GM18508 (cell line): Measurements from ENCODE around the gene KRTAP10-6.
"Not testable (repeated sequence)": the region's sequence is repeated elsewhere in the genome, so short reads cannot be mapped to it uniquely, and the experiment has no call there.

Source experiments
- ATAC-seq: cut with Tn5 transposase; IDR thresholded peaks from one replicate; pipeline ENCODE4 v1.9.1; 2021; ENCODE audit warnings: moderate number of reproducible peaks; ENCODE audit not compliant: insufficient read depth, unreplicated experiment

The KRTAP10-6 gene

DNA sequence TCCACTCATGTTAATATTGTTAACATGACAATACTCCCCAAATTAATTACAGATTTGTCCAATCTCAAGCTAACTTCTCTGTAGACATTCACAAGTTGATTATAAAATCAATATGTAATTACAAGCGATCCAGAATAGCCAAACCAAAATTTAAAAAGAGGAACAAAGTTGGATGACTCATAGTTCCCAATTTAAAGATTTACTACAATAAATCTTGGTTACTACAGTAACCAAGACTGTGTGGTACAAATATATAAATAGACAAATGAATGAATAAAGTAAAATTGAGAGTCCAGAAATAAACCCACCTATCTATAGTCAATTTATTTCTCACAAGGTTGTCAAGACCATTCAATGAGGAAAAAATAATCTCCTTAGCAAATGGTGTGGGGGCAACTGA lies 25.9 kb downstream of the KRTAP10-6 start:
- no peak for ATAC-seq

DNA sequence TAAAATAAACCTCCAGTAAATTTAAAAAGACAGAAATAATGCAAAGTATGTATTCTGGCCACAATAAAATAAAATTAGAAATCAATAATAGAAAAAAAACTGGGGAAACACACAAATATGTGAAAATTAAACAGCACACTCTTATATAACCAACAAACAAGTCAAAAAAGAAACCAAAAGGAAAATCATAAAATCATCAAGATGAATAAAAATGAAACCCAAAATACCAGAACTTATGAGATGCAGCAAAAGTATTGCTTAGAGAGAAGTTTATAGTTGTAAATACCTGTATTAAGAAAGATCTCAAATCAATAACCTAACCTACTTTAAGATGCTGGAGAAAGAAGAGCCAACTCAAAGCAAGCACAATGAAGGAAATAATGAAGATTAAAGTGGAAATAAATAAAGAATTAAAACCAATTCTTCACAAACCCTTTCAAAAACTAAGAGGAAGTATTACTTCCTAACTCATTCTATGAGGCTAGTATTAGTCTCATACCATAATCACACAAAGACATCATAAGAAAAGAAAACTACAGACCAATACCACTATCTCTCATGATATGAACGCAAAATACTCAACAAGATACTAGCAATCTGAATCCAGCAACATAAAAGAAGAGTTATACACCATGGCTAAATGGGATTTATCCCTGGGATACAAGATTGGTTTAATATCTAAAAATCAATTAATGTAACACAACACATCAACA lies 27.3 kb downstream of the KRTAP10-6 start:
- ATAC-seq, result no peak

DNA sequence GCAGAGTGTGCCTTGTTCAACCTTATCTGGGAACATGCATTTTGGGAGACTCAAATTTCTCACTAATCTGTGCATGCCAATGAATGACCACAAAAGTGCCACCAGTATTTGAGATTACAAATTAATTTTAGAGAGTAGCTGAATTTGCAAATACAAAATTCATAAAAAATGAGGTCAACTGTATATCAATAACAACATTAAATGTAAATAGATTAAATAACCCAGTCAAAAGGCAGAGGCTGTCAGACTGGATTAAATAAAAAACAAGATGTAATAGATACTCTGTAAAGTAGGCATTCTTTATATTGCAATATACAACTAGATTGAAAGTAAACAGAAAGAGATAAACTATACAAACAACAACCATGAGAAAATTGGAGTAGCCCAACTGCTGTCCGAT lies 28.2 kb downstream of the KRTAP10-6 start:
- ATAC-seq, result no peak

DNA sequence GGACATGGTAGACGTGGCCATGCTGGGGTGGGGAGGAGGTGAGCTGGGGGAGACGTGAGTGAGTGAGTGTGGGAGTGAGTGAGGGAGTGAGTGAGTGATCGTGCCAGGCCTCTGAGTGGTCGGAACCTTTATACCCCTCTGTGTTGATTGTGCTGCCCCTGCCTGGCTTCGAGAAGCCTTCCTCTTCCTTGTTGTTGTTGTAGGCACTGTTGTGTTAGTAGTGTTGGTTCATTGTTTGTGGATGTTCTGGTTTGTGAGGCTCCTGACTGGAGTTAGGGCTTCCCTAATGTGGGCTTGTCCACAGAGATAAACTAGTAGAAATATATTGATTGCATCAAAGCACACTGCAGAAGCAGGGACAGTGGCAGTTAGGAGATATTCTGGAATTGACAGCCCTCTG lies 33.6 kb downstream of the KRTAP10-6 start, which contains the start of gene KRTAP10-3:
TSS of gene KRTAP10-3 (minus strand) at position 101 of the 400 bp plus-strand sequence. CDS start at position 21, 80 bp downstream.
- no peak for ATAC-seq

DNA sequence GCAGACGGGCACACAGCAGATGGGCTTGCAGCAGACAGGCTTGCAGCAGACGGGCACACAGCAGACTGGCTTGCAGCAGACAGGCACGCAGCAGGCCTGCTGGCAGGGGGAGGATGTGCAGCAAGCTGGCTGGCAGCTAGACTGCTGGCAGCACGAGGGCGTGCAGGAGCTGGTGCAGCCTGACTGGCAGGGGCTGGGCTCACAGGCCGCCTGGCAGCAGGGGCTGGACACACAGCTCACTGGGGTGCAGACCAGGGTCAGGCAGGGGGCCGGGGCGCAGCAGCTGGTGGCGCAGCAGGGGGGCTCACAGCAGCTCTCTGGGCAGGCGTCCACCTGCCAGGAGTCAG lies 34.0 kb downstream of the KRTAP10-6 start:
- not testable (repeated sequence) for ATAC-seq

DNA sequence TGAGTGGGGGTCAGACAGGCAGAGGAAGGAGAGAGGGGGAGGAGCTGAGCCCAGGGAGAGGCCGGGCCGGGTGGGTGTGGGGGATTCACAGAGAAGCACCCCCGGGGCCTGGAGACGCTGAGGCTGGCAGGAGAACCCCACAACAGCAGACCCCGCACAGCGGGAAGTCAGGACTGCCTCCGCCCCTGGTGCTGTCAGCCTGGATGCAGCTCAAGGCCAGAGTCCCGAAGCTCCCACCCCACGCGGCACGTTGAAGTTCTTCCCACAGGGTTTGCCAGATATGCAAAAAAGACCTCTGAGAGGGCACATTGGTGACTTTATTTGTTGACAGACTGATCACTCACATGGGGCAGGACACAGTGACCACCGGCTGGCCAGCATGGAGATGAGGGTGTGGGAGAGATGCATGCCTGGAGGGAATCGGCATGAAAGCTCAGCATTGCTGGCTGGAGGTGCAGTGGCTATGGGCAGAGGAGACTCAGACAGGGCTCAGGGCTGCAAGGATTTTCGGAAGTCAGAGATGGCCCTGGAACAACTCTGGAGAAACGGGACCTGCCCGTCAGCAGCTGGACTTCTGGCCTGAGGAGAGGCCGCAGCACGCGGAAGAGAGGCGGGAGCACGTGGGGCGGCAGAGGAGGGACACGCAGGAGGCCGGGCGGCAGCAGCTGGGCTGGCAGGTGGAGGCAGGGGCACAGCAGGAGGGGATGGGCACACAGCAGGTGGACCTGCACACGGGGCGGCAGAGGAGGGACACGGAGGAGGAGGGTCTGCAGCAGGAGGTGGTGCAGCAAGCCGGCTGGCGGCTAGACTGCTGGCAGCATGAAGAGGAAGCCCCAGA lies 34.6 kb downstream of the KRTAP10-6 start:
- ATAC-seq, result no peak

DNA sequence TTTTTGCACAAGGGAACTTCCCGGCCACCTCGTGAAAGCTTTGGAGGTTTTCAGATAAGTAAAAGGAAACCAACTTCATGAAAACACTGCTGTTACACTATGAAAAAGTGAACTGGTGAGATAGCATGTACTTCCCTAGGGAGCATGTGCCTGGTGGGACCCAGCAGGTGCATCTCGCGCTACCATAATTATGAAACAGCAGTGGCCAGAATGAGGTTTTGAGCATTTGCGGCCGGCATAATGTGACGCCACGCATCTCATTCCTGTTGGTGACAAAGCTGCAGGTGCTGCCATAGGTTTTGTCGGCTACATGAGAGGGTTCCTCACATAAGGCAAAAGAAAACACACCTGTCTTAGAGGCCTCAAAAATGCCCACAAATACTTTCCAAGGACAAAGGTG lies 35.4 kb downstream of the KRTAP10-6 start:
- no peak for ATAC-seq

DNA sequence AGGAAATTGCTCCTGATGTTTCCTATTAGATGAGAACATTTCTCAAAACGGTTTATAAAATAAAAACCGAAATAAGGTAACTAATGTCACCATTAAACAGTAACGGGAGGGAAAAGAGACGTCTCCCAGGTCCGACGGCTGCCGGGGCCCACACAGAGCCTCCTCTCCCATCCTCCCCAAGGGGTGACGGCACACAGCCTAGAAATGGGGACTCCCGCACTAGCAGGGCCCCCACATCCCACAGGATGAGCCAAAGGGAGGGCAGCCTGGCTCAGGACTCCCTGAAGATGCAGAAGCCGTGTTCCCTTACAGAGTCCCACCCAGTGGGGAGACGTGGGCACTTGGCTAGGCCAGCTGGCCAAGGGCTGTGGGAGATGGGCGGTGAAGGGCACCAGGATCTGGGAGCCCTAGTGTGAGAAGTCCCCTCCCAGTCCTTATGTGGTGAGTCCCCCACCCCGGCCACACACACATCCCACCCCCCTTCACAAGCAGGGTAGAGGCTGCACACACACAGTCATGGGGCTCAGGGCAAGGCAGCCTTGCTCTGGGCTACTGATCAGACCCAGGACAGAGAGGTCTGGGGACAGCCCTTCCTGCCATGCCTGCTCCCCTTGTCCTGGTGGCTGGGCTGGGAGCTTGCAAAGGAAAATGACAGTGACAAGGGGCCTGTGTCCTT lies 37.0 kb downstream of the KRTAP10-6 start:
- ATAC-seq, result no peak

DNA sequence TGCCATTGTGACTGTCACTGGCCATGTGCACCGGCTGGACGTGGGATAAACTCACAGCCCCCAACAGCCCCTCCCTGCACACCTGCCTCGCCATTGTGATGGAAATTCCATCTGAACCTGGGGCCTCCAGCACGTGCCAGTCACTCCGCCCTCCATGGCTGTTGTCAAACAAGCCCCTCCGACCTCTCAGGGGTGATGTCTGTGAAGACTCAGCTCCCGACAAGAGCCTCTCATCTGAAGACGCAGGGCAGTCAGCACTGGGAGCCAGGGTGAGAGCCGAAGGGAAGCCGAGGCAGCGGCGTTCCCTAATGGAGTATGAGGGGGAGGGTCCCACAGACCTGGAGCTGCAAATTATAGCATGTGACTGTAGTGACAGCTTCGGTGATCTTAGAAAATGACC lies 39.6 kb downstream of the KRTAP10-6 start:
- no peak for ATAC-seq

DNA sequence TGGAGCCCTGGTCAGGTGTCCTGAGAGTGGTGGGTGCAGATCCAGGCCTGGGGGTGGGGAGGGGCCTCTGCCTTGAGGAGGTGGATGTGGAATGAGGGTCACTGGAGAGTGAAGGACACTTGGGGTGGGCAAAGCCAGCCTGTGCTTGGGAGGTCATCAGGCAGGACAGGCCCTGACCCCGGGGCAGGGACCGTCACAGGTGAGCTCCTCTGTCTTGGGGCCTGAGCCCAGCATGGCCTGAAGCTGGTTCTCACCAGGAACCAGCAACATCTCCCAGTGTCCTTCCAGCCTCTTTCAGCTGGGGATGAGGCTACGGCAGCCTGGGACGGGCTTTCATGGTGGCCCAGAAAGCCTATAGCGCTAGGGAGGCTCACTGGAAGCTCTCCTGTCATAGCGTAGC lies 40.2 kb downstream of the KRTAP10-6 start:
- ATAC-seq, result no peak

DNA sequence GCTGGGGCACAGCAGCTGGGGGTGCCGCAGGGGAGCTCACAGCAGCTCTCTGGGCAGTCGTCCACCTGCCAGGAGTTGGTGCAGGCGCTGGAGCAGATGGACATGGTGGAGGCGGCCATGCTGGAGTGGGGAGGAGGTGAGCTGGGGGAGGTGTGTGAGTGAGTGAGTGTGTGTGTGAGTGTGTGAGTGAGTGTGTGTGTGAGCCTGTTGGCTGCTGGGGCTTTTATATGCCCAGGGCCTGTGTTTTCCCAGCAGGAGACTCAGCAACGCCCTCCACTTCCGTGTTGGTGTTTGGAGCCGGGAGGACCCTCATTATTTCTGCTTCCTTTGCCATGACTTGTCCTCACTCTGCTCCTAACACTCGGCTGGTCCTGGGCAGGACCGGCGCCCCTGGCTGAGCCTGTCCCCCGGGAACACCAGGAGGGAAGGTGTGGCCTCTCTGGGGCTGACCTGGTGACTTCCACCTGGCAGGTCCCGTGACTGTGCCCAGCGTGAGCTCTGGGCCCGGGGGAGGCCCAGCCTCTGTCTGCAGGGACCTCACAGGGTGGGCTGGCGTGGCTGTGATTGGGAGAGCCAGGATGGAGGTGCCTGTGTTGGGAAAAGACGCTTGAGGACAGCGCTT lies 40.9 kb downstream of the KRTAP10-6 start, which contains the start of gene KRTAP10-2:
TSS of gene KRTAP10-2 (minus strand) at position 166 of the 622 bp plus-strand sequence. CDS start at position 119, 47 bp downstream.
- ATAC-seq, result no peak

DNA sequence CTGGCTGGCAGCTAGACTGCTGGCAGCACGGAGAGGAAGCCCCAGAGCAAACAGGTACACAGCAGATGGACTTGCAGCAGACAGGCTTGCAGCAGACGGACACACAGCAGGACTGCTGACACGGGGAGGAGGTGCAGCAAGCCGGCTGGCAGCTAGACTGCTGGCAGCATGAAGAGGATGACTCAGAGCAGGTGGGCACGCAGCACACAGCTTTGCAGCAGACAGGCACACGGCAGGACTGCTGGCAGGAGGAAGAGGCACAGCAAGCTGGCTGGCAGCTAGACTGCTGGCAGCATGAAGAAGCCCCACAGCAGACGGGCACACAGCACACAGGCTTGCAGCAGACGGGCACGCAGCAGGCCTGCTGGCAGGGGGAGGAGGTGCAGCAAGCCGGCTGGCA lies 41.5 kb downstream of the KRTAP10-6 start:
- no peak for ATAC-seq

DNA sequence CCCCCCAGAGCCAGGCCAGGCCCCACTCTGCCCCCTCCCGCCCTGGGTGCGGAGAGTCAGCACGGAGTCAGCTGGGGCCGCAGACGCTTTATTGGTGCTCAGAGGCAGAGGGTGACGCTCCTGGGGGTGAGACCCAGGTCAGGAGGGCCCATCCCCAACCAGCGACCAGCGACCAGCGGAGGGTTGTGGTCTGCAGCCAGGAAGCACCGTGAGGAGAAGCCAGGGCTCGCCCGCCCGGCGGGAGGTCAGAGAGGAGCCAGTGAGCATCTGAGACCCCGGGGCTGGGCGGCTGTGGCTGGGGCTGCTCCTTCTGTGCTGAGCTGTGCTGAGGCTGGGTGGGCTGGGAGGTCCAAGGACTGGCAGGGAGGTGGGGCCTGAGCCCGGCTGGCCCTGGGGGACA lies 42.0 kb downstream of the KRTAP10-6 start:
- not testable (repeated sequence) for ATAC-seq

DNA sequence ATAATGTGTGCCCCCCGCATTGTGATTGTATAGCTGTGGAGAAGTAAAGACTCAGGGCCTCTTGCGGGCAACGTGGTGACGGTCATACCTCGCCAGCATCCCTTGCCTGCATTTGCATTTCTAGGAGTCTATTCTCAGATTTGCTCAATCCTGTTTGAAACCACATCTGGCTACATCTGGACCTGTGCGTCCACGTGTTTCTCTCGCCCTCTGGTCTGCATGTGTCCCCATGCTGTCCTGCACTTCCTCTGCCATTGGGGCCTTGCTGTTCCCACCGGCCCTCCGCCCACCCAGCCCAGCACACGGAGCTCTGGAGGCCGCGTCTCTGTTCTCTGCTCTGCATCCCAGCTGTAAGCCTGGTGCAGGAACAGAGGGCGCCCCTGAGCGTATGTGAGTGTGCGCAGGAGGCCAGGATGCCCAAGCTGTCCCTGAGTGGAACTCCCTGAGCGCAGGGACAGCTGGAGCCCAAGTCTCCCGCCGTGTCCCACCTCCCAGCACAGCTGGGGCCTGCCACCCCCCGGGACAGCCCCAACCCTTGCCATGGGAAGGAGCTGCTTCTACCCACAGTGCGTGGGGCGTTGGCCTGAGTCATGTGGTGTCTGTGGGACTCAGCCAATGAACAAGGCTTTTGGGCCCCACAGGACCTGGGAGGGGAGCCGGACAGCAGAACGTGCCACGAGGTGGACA lies 42.6 kb downstream of the KRTAP10-6 start:
- no peak for ATAC-seq

DNA sequence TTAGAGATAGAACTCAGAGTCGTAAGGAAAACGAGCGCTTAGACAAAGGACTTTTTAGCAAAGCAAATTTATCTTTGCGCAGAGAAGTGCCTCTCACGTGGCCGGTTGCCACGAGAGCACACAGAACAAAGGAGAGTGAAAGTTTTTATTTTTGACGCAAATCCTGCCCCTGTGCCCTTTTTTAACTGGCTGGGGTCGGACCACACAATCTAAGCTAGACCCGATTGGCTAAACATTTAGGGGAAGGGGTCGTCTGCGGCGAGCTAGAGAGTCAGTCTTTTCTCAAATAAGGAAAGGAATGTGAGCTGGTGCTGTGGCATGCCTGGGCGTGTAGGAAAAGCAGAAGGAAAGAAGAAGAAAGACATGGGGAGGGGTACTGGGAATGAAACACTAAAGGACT lies 43.4 kb downstream of the KRTAP10-6 start:
- no peak for ATAC-seq

DNA sequence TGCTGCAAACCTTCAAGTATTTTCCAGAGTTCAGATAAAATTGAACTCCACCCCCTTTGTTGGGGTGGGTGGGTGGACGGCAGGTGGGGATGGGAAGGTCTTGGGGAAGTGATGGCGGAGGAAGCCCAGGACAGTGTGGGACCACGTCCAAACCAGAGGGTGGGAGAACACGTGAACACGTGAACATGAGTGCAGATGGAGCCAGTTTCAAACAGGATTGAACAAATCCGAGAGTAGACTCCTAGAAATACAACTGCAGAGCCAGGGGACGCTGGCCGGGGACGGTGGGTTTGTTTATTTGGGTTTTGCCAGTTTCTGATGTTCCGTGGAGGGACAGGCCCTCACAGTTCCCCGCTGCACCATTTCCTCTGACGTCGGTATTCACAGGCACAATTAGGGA lies 43.9 kb downstream of the KRTAP10-6 start:
- no peak for ATAC-seq

DNA sequence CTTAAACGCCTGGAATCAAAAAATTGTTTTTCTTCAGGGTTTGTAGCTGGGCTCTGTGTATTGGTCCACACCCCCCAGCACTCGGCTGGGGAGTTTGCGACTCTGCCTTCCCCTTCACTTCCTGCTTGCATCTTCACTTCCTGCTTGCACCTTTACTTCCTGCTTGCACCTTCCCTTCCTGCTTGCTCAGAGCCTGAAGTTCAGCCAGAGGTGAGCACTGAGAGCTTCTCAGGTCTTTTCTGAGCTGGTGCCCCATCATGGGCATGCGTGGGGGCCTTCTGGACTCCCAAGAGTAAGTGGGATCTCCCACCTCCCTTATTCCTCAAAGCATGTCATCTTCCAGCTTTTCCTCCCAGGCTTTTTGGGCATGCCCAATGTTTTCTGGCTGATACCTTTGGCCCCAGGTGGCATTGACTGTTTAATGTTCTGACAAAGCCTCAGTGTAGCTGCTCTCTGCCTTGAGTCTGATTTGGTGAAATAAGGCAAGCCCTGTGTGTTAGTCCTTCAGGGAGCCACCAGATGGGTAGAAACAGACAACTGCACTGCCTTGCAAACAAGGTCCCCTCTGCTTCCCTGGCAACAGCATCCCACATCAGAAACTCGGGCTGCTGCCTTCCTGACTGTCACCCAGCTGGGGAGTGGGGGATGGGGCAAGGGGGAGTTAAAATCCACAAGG lies 44.5 kb downstream of the KRTAP10-6 start:
- ATAC-seq, result no peak

DNA sequence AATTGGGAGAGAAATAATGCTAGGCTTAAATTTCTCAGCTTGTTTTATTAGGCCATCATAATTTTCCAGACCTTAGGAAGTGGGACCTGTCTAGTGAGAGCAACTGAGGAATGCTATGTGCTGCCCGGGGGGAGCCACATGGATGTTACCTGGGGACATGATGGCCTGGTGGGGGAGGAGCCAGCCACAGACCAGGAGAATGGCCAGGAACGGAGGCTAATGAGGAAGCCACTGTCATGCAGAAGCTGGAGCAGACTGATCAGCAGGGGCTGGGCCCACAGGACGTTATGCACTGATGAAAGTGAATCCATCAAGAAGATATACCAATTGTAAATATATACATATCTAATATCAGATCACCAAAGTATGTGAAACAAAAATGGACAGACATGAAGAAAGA lies 47.7 kb downstream of the KRTAP10-6 start:
- no peak for ATAC-seq

DNA sequence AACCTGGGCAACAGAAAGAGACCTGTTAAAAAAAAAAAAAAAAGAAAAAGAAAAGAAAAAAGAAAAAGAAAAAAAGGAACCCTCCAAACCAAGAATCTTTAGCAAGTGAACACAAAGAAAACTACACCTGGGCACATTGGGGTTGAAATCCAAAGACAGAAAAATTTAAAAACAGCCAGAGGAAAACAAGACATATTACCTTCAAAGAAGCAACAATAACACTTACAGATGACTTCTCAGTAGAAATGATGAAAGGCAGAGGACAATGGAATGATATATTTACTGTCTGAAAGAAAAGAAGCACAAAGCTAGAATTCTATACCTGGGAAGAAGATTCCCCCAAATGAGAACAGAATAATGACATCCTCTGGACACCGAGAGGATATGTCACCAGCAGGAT lies 49.6 kb downstream of the KRTAP10-6 start:
- ATAC-seq, result no peak
